Activated gamma-delta T cell treated with Interleukin-2 at 50 U/mL for 16 hours (primary cell): ENCODE data around the gene DDX56.
"Not testable (repeated sequence)": the region's sequence is repeated elsewhere in the genome, so short reads cannot be mapped to it uniquely, and the experiment has no call there.

Source experiments
- DNase-seq: peaks from one replicate; pipeline ENCODE4 v3.0.0-alpha.2; 2020

Gene DDX56

DNA sequence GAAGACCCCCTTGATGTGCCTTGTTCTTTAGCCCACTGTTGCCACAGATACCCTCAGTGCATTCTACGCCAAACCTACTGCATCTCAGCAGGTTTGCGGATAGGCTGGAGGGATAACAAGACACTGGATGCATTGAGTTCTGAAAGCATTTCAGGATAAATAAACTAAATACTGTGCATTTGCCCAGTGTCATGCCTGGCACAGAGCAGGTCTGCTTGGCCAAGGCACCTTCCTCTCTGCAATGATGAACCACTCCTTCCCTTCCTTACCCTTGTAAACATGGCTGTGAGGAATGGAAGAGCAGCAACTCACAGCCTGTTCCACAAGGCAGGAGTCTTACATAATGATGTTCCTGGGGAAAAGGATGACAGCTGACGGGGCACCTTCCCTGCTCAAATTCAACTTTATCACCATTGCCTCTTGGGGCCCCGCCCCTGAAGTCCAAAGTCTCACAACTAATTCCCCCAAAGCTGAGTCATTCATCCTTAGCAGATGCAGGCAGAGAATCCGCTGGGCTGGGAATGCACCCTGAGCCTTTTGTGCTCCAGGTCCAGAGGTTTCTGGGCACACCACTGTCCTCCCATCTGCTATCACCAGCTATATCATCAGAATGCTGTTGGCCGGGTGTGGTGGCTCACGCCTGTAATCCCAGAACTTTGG is 11.6 kb downstream of the DDX56 start:
- no peak for DNase-seq

GRCh38 chr7:44561481-44561880 is 12.2 kb downstream of the DDX56 start:
- no peak for DNase-seq

- no peak for DNase-seq
Measured at GRCh38 chr7:44559485-44559884, 14.2 kb downstream of the DDX56 start.

GRCh38 chr7:44557485-44557884 is 16.2 kb downstream of the DDX56 start:
- DNase-seq: no peak

DNA sequence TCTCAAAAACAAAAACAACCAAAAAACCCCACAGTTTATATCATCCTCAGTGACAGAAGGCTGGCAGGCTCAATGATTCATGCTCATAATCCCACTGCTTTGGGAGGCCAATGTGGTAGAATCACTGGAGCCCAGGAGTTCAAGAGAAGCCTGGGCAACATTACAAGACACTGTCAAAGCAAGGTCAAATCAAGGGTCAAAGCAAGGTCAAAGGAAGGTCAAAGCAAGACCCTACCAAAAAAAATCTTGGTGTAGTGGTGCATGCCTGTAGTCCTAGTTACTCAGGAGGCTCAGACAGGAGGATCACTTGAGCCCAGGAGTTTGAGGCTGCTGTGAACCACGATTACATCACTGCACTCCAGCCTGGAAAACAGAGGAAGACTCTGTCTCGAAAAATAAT is 18.4 kb downstream of the DDX56 start:
- no peak for DNase-seq

- DNase-seq: not testable (repeated sequence)
Measured at GRCh38 chr7:44552473-44553005, 21.2 kb downstream of the DDX56 start.

GRCh38 chr7:44549457-44549856 is 24.3 kb downstream of the DDX56 start:
- DNase-seq: no peak

DNA sequence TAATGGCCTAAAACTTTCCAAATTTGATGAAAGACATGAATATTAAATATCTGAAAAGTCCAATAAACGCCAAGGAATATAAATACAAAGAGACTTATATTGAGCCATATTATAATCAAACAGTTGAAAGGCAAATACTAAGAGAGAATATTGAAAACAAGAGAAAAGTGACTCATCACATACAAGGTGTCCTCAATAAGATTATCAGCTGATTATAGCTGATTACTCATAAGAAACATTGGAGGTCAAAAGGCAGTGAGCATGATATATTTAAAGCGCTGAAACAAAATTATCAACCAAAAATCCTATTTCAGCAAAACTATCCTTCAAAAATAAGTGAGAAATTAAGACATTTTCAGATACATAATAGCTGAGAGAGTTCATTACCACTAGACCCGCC is 24.8 kb downstream of the DDX56 start:
- no peak for DNase-seq

- no peak for DNase-seq
Measured at GRCh38 chr7:44547536-44548231, 26.0 kb downstream of the DDX56 start.

DNA sequence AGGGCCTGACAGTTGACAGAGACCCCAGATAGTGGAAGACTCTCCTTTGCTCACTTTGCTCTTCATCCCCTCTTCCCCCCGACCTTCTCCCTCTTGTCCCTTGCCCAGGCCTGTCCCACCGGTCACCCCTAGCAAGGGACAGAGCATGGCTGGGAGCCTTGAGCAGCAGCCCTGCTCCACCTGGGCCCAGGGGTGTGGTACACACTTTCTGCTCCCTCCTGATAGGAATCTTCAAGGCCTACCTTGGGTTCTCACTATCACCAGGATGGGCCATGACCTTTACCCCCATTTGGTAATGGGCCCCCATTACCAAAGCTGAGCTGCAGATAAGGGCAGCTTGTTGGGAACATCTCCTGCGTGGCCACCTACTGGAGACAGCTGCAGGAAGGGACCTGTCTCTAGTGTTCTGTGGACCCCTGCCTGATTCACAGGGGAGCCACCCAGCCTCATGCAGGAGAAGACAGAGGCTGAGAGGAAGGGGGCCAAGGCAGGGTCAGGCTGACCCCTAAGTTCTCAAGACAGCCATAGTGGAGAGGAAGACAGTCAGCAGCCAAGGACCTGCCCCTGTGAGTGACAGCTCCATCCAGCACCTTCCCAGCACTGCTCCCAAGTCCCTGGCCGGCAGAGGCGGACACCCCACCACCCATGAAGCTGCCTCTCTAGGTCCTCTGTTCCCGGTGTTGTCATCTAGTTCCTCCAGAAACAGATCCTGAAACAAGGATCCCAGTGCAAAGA is 31.7 kb downstream of the DDX56 start:
- DNase-seq: no peak

GRCh38 chr7:44541028-44541869 is 32.5 kb downstream of the DDX56 start, which contains the start of gene NPC1L1:
Gene NPC1L1 (minus strand): TSS chr7:44541330. CDS start chr7:44541259, 71 bp downstream.
- no peak for DNase-seq

DNA sequence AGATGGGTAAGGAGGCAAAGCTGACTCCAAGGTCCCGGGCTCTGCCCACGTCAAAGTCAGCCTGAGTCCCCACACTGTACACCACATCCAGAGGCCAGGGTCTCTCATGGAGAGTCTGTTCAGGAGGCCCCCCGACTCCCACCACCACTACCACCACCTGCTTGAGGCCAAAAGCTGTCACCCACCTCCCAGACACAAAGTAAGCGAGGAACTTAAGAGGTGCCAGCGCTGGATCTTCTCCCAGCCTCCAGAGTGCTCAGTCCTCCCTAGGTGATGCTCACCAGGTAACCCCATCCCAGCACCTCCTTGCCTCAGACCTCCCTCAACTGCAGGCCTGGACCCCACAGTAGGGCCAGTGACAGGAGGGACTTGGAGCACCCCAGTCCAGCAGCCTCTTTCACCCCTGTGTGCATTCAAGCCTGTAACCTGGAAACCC is 33.1 kb downstream of the DDX56 start:
- DNase-seq: no peak

- no peak for DNase-seq
Measured at GRCh38 chr7:44539669-44540506, 33.8 kb downstream of the DDX56 start.

DNA sequence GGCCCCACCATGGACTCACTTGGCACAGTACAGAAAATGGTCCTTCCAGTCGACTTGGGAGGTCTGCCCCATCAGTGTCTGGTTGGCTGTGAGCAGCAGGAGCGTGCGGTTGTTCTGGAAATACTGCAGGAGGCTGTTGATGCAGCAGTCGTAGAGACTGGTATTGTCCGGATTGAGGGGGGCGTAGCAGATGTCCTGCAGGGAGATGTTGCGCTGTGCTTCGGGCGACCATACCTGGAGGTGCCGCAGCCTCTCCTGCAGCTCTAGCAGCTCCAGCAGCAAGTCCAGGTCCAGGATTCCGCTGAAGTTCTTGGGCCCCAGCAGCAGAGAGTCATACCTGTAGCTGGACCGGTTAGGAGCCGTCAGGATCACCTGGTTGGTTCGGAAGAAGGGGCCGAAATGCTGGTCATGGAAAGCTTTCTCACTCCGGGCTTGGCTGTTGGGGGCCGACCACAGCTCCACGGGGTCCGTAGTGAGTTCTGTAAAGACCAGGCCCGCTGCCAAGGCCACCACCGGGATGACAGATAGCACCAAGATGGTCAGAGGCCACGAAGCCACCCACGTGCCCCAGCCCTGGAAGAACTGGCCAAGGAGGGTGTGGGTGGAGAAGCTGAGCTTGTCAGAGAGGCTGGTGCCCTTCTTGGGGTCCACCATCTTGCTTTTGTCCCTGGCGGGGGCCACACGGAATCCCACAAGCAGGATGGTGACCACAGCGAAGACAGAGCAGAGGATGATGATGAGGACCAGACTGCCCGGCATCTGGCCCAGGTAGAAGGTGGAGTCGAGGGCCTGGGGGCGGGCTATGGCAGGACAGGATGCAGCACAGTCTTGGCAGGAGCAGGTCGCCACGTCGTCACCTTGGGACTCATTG is 34.7 kb downstream of the DDX56 start:
- no peak for DNase-seq

DNA sequence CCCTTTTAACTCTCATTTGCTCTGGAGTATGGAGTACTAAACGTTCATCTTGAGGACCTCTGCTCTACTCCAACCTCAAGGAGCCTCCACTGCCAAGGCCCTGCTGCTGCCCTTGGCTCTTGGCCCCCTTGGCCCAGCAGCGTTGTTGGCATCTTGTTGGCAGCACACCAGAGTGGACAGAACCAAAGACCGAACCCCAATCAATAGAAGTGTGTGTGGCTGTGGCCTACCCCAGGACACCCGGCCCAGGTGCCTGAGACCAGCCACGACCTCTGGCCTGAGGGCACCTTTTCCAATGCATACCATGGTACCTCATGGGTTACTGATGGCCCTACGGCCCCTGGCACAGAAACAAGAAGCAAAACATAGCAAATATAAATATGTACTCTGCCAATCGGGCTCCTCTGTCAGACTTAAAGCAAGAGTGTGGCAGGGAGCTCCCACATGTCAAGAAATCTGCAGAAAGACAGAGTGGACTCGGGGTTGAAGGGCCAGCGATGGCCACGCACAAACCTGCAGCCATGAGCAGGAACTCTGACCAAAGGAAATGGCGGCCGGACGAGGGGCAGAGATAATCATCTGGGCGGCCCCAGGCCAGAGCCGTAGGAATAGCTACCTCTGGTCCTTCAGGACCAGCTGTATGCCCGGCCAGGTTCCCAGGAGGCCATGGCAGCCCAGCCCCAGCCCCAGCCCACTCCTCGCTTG is 35.5 kb downstream of the DDX56 start:
- DNase-seq: no peak

- DNase-seq: no peak
Measured at GRCh38 chr7:44537442-44537841, 36.3 kb downstream of the DDX56 start.

- no peak for DNase-seq
Measured at GRCh38 chr7:44536090-44536489, 37.6 kb downstream of the DDX56 start.

- no peak for DNase-seq
Measured at GRCh38 chr7:44535348-44536064, 38.2 kb downstream of the DDX56 start.

- DNase-seq: peak; percentile 38
Measured at GRCh38 chr7:44534501-44534900, 39.2 kb downstream of the DDX56 start.
